Measurements from ENCODE around the gene PXN.

- TF ChIP-seq, protein P1, sequence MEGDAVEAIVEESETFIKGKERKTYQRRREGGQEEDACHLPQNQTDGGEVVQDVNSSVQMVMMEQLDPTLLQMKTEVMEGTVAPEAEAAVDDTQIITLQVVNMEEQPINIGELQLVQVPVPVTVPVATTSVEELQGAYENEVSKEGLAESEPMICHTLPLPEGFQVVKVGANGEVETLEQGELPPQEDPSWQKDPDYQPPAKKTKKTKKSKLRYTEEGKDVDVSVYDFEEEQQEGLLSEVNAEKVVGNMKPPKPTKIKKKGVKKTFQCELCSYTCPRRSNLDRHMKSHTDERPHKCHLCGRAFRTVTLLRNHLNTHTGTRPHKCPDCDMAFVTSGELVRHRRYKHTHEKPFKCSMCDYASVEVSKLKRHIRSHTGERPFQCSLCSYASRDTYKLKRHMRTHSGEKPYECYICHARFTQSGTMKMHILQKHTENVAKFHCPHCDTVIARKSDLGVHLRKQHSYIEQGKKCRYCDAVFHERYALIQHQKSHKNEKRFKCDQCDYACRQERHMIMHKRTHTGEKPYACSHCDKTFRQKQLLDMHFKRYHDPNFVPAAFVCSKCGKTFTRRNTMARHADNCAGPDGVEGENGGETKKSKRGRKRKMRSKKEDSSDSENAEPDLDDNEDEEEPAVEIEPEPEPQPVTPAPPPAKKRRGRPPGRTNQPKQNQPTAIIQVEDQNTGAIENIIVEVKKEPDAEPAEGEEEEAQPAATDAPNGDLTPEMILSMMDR (conservative IDR thresholded peaks at IDR 0.05 in 1 of 2, IDR thresholded peaks at IDR 0.05 in 1 of 2; ENCODE audit: extremely low read depth in 1 of 2, insufficient read depth in 1 of 2, low read depth in 1 of 2, low read length in 2 of 2): no peak
- TF ChIP-seq EZH2 (IDR thresholded peaks at IDR 0.05; ENCODE audit: borderline replicate concordance, low read length): no peak
Observed at GRCh38 chr12:120161852-120162251, 103.7 kb downstream of the PXN start.
